HCT116 (cell line): Measurements from ENCODE around the gene ICAM4. TPM values are rescaled to one million over a fixed set of nuclear protein-coding genes. Genes with fewer than 3 reads are reported as not detected.

ENCODE experiments used
- ATAC-seq: fragments of 200-7000 bp; cut with Tn5 transposase; 2 replicates; pipeline ENCODE4 v1.9.1; 2020; ENCODE audit warnings: mild to moderate bottlenecking, moderate library complexity
- BruUV-seq: library from RNA; stranded (reverse); fragments of 400-500 nt; replicated peaks from 2 replicates; lab custom pipeline; 2021; lab: Mats Ljungman, UMichigan
- CTCF ChIA-PET: fragments of 300-600 bp; sonication (Branson Sonifier 250); formaldehyde crosslinking; loops from one replicate; lab custom pipeline; 2021; ENCODE audit warnings: antibody characterized with exemption; lab: Charles Lee
- POLR2A ChIA-PET: fragments of 300-600, 350-600 bp; sonication (Branson Sonifier 250); formaldehyde crosslinking; loops from one replicate; lab custom pipeline; 2021; ENCODE audit warnings: antibody characterized with exemption; lab: Charles Lee
- RAD21 ChIA-PET, 2 experiments: fragments of 300-600 bp; sonication (Branson Sonifier 250); formaldehyde crosslinking; loops; one replicate each; lab custom pipeline; 2023; ENCODE audit warnings: low total read pairs in 2 of 2; ENCODE audit not compliant: uncharacterized antibody in 2 of 2, unreplicated experiment in 2 of 2, low non-redundant PET in 1 of 2; lab: Charles Lee
- DNase-seq: peaks from one replicate; pipeline ENCODE4 v3.0.0-alpha.2; 2010; ENCODE audit warnings: low read depth, low spot score
- H2AFZ ChIP-seq: fragments of 200-600 bp; shearing (Covaris generic), sonication (generic); 2 replicates; pipeline ENCODE4 v1.6.1; 2017; ENCODE audit warnings: low read depth, mixed run types, mixed read lengths, antibody characterized with exemption, low read length; ENCODE audit not compliant: poor library complexity, severe bottlenecking
- H3K27ac ChIP-seq: 2 replicates; pipeline ENCODE4 v1.5.1; 2012; ENCODE audit warnings: low read depth, low read length
- H3K27me3 ChIP-seq: fragments of 200-600 bp; sonication (generic); 2 replicates; pipeline ENCODE4 v1.6.1; 2016; ENCODE audit warnings: mixed run types, low read length, mixed read lengths; ENCODE audit not compliant: insufficient read depth
- H3K36me3 ChIP-seq, 2 experiments: fragments of 200-500 bp in 1 of 2; fragments of 200-600 bp in 1 of 2; sonication (Bioruptor generic) in 1 of 2; sonication (generic) in 1 of 2; 2 replicates each; pipeline versions ENCODE4 v1.5.1 to v1.6.1; 2014 to 2016; ENCODE audit warnings: low read length in 2 of 2, inconsistent platforms in 1 of 2, mixed read lengths in 1 of 2, mixed run types in 1 of 2; ENCODE audit not compliant: insufficient read depth in 2 of 2, control insufficient read depth in 1 of 2
- H3K4me1 ChIP-seq, 2 experiments: fragments of 200-600 bp in 1 of 2; sonication (generic) in 1 of 2; 2 replicates each; pipeline versions ENCODE4 v1.5.1 to v1.6.1; 2012 to 2017; ENCODE audit warnings: low read length in 2 of 2, inconsistent platforms in 1 of 2, mild to moderate bottlenecking in 1 of 2, mixed read lengths in 1 of 2, mixed run types in 1 of 2, moderate library complexity in 1 of 2; ENCODE audit not compliant: insufficient read depth in 2 of 2, control insufficient read depth in 1 of 2
- H3K4me2 ChIP-seq: fragments of 200-600 bp; sonication (generic); 2 replicates; pipeline ENCODE4 v1.6.1; 2017; ENCODE audit warnings: mixed run types, low read length, mixed read lengths
- H3K4me3 ChIP-seq, 2 experiments: fragments of 200-600 bp in 1 of 2; sonication (generic) in 1 of 2; replicated peaks in 1 of 2; 2 replicates each; pipeline ENCODE4 v1.5.1; 2011 to 2016; ENCODE audit warnings: low read length in 2 of 2, control low read depth in 1 of 2, low read depth in 1 of 2, mild to moderate bottlenecking in 1 of 2, mixed read lengths in 1 of 2, mixed run types in 1 of 2
- H3K79me2 ChIP-seq: fragments of 200-600 bp; sonication (generic); 2 replicates; pipeline ENCODE4 v1.6.1; 2017; ENCODE audit warnings: mild to moderate bottlenecking, mixed run types, low read length, moderate library complexity, mixed read lengths; ENCODE audit not compliant: insufficient read depth
- H3K9ac ChIP-seq: fragments of 200-600 bp; sonication (generic); 2 replicates; pipeline ENCODE4 v1.6.1; 2016; ENCODE audit warnings: low read length, mixed read lengths
- H3K9me2 ChIP-seq: fragments of 200-600 bp; sonication (generic), shearing (Covaris generic); 2 replicates; pipeline ENCODE4 v1.6.1; 2017; ENCODE audit warnings: mixed run types, mild to moderate bottlenecking, moderate library complexity; ENCODE audit not compliant: insufficient read depth
- H3K9me3 ChIP-seq, 2 experiments: fragments of 200-500 bp in 1 of 2; fragments of 200-600 bp in 1 of 2; sonication (Bioruptor generic) in 1 of 2; sonication (generic) in 1 of 2; 2 replicates each; pipeline ENCODE4 v1.6.1; 2014 to 2017; ENCODE audit warnings: low read length in 2 of 2, mixed read lengths in 2 of 2, inconsistent platforms in 1 of 2, low read depth in 1 of 2, mild to moderate bottlenecking in 1 of 2, mixed run types in 1 of 2, moderate library complexity in 1 of 2; ENCODE audit not compliant: control insufficient read depth in 1 of 2, insufficient read depth in 1 of 2
- H4K20me1 ChIP-seq: fragments of 200-600 bp; sonication (generic), shearing (Covaris generic); 2 replicates; pipeline ENCODE4 v1.6.1; 2017; ENCODE audit warnings: mixed run types, mild to moderate bottlenecking, moderate library complexity; ENCODE audit not compliant: insufficient read depth
- EGR1 ChIP-seq: IDR thresholded peaks from 2 replicates; pipeline ENCODE4 v1.6.1; 2012; ENCODE audit warnings: low read depth
- EZH2 ChIP-seq: fragments of 200-600 bp; sonication (generic); IDR thresholded peaks from 2 replicates; pipeline ENCODE4 v1.6.1; 2017; ENCODE audit warnings: antibody characterized with exemption, mixed run types
- FOSL1 ChIP-seq: IDR thresholded peaks from 2 replicates; pipeline ENCODE4 v1.6.1; 2012; ENCODE audit warnings: low read depth
- POLR2A ChIP-seq: IDR thresholded peaks from 2 replicates; pipeline ENCODE4 v1.7.0; 2011; ENCODE audit warnings: borderline replicate concordance; ENCODE audit not compliant: insufficient read depth, insufficient read length; ENCODE audit errors: extremely low read depth
- POLR2AphosphoS5 ChIP-seq: IDR thresholded peaks from 2 replicates; pipeline ENCODE4 v1.6.1; 2011; ENCODE audit warnings: mild to moderate bottlenecking, low read depth, low read length, moderate library complexity
- TCF7L2 ChIP-seq: IDR thresholded peaks from 2 replicates; pipeline ENCODE4 v1.7.0; 2011; ENCODE audit warnings: borderline replicate concordance, inconsistent platforms; ENCODE audit not compliant: insufficient read depth, insufficient read length; ENCODE audit errors: extremely low read depth
- ZFX ChIP-seq: fragments of 450-650 bp; IDR thresholded peaks from 2 replicates; pipeline ENCODE4 v1.6.1; 2017
- intact Hi-C: fragments of 100-400 bp; cut with micrococcal nuclease; formaldehyde crosslinking; loops from 2 replicates; pipeline ENCODE4 v1.10.0; 2022
- total RNA-seq: library from RNA; stranded (reverse); gene quantifications from one replicate; pipeline ENCODE4 v1.2.1, GENCODE V29; 2021; ENCODE audit not compliant: unreplicated experiment
- TF ChIP-seq, protein P1 (sequence below), 3 experiments: fragments of 200-600 bp in 1 of 3; sonication (generic) in 1 of 3; IDR thresholded peaks in 2 of 3; conservative IDR thresholded peaks in 1 of 3; 2 replicates each; pipeline ENCODE4 v1.5.1; 2012 to 2017; ENCODE audit warnings: low read depth in 2 of 3, low read length in 2 of 3, antibody characterized with exemption in 1 of 3, borderline replicate concordance in 1 of 3, control low read depth in 1 of 3, mild to moderate bottlenecking in 1 of 3, mixed read lengths in 1 of 3, mixed run types in 1 of 3, moderate library complexity in 1 of 3; ENCODE audit not compliant: insufficient read depth in 1 of 3

Gene ICAM4
- total RNA-seq, 1 experiment from 2014 or later: not detected

DNA sequence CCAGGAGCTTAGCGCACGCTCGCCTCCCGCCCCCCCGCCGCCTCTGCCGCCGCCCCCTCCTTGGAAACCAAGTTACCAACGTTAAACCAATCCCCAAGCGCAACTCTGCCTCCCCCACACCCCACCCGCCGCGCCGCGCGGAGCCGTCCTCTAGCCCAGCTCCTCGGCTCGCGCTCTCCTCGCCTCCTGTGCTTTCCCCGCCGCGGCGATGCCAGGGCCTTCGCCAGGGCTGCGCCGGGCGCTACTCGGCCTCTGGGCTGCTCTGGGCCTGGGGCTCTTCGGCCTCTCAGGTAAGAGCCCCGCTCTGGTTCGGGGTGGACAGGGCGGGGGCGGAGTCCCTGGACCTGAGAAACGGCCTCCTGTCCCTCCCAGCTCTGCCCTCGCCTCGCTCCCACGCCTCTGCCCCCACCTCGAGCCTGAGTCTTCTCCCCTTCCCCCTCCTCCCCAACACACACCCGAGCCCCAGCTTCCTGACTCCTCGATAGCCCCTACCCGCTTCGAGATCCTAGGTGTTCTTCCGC lies 3.1 kb downstream of the ICAM4 start, which contains the start of gene ICAM5:
Gene ICAM5, plus strand, starts transcription at position 117 of the 521 bp plus-strand sequence. Its CDS starts 92 bp downstream, at position 209.
- Histone ChIP-seq H3K4me2 (peak within 1 kb of the TSS; percentile 100), H3K9ac (peak within 1 kb of the TSS; percentile 94), H4K20me1 (no peaks in the 10 kb centered on the region), H3K9me3 (no peaks in the 10 kb centered on the region), H2AFZ (peak within 1 kb of the TSS; percentile 49), H3K79me2 (peaks cover 16% of the 10 kb centered on the region; the same call in 1 of the 2 replicates), H3K4me3 (peak within 1 kb of the TSS; percentile 77 to 91), H3K9me2 (no peaks in the 10 kb centered on the region), H3K4me1 (peaks cover 13 to 60% of the 10 kb centered on the region in 2 experiments), H3K27me3 (no peaks in the 10 kb centered on the region), H3K27ac (peak within 1 kb of the TSS; percentile 76), H3K36me3 (peaks cover 2 to 23% of the 10 kb centered on the region in 2 experiments; a peak in 2 of 4 replicates)
- POLR2A ChIA-PET: interaction anchor here (0.6 to 2.6 kb wide), 18 partner anchors 8 to 818 kb away, joined by 3 to 26 read pairs (median 4); partner anchors contain the start of genes FDX2, PDE4A, RAVER1 and TYK2
- DNase-seq (peak; percentile 57), ATAC-seq (peak; percentile 34)
- TF ChIP-seq EGR1: peak; percentile 82
- no peak for TF ChIP-seq FOSL1
- TF ChIP-seq POLR2A: no peak
- TF ChIP-seq, protein P1, sequence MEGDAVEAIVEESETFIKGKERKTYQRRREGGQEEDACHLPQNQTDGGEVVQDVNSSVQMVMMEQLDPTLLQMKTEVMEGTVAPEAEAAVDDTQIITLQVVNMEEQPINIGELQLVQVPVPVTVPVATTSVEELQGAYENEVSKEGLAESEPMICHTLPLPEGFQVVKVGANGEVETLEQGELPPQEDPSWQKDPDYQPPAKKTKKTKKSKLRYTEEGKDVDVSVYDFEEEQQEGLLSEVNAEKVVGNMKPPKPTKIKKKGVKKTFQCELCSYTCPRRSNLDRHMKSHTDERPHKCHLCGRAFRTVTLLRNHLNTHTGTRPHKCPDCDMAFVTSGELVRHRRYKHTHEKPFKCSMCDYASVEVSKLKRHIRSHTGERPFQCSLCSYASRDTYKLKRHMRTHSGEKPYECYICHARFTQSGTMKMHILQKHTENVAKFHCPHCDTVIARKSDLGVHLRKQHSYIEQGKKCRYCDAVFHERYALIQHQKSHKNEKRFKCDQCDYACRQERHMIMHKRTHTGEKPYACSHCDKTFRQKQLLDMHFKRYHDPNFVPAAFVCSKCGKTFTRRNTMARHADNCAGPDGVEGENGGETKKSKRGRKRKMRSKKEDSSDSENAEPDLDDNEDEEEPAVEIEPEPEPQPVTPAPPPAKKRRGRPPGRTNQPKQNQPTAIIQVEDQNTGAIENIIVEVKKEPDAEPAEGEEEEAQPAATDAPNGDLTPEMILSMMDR (IDR thresholded peaks at IDR 0.05 in 2 of 3, conservative IDR thresholded peaks at IDR 0.05 in 1 of 3; ENCODE audit: borderline replicate concordance in 1 of 3, insufficient read depth in 1 of 3, low read depth in 2 of 3, low read length in 2 of 3): no peak
- peak; percentile 45; the same call in 1 of the 2 replicates for TF ChIP-seq POLR2AphosphoS5
- peak; percentile 54; the same call in 1 of the 2 replicates for TF ChIP-seq ZFX
- peak; percentile 4 for TF ChIP-seq TCF7L2
- no peak for TF ChIP-seq EZH2
- RAD21 ChIA-PET: interaction anchor here in 1 of 2 experiments (0.6 to 0.9 kb wide), 2 partner anchors 19 to 31 kb away, joined by 3 to 4 read pairs; partner anchors contain the start of gene ICAM1
- CTCF ChIA-PET: interaction anchor here (0.6 to 3.2 kb wide), 15 partner anchors 10 to 357 kb away, joined by 3 to 30 read pairs (median 4); partner anchors contain the start of genes CDC37 and RAVER1
- BruUV-seq: no TSS peak
- intact Hi-C loops: loop anchor here (2.0 kb wide), 1 partner anchor 43 kb away; the partner anchor contains the start of gene RAVER1
